ENCODE data around the gene DPP6. TPM values are rescaled to one million over a fixed set of nuclear protein-coding genes. Genes with fewer than 3 reads are reported as not detected.

The DPP6 gene
- total and polyA plus RNA-seq, 12 donors: 0.07 to 2.1 (median 0.16) TPM; not detected in 4

GRCh38 chr7:154853727-154854095 lies 801.5 kb downstream of the DPP6 start:
- H3K27ac ChIP-seq: no peak overlapping the region
- intact Hi-C loops (cut with DNase I): no loop called here
- H3K4me1 ChIP-seq: no peaks in the 10 kb centered on the region
- H3K36me3 ChIP-seq: no peaks in the 10 kb centered on the region
- 64 to 66% methylated on average over 4 of the region's 4 CpGs for WGBS, 2 donors
- no peak for TF ChIP-seq CTCF (IDR thresholded peaks at IDR 0.05)
- no peak overlapping the region for H3K4me3 ChIP-seq
- peaks cover 0 to 9% (median 0%) of the 10 kb centered on the region in 7 donors for H3K27me3 ChIP-seq
- ATAC-seq (no peak), DNase-seq (no peak)
- peaks cover 0 to 20% (median 0%) of the 10 kb centered on the region in 11 donors for H3K9me3 ChIP-seq

DNA sequence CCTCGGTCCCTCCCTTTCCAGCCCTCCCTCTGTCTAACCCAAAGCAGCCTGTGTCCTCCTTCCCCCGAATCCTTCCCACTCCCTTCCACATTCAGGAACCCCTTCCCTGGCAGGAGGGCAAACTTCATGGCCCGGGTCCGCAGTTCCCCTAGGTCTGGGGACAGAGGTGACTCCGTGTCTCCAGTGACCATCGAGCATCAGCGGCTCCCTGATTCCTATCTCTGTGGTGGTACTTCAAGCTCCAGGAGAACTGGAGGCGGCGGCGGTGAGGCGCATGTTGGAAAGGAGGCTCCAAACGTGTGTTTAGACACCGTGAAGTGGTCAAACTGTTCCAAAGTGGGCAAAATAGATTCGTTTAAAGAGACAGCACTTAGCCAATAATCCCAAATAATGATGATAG lies 802.6 kb downstream of the DPP6 start:
- H3K27ac ChIP-seq: no peak overlapping the region
- no peak overlapping the region for H3K4me3 ChIP-seq
- intact Hi-C loops (cut with DNase I): no loop called here
- peaks cover 0 to 9% (median 0%) of the 10 kb centered on the region in 7 donors for H3K27me3 ChIP-seq
- no peak for TF ChIP-seq CTCF (IDR thresholded peaks at IDR 0.05)
- H3K36me3 ChIP-seq: no peaks in the 10 kb centered on the region
- DNase-seq (no peak), ATAC-seq (no peak)
- H3K9me3 ChIP-seq: peaks cover 0 to 14% (median 0%) of the 10 kb centered on the region in 11 donors
- H3K4me1 ChIP-seq: no peaks in the 10 kb centered on the region
- WGBS, 2 donors: 87 to 91% methylated on average over 14 of the region's 14 CpGs

DNA sequence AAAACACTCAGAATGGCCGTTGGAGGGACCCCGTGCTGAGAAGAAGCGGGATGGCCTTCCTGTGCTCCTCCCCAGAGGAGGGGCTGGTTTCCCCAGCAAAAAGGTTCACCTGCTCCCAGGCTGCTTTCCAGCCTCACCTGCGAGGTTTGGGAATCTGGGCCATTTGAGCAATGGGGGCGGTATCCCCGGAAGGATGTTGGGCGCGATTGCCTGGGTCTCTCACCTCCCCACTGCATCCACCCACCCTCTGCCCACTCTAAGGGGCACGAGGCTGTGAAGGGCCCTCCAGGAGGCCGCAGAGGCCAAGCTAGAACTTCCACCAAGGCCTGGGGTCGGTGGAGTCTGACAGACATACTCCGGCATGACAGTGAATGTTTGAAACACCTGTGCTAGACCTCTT lies 803.2 kb downstream of the DPP6 start:
- Histone ChIP-seq H3K27ac (no peak overlapping the region), H3K27me3 (peaks cover 0 to 9% (median 0%) of the 10 kb centered on the region in 7 donors), H3K4me3 (no peak overlapping the region), H3K9me3 (peaks cover 0 to 9% (median 0%) of the 10 kb centered on the region in 11 donors), H3K36me3 (no peaks in the 10 kb centered on the region), H3K4me1 (no peaks in the 10 kb centered on the region)
- DNase-seq (no peak), ATAC-seq (no peak)
- WGBS, 2 donors: 78 to 79% methylated on average over 12 of the region's 12 CpGs
- intact Hi-C loops (cut with DNase I): no loop called here
- no peak for TF ChIP-seq CTCF (IDR thresholded peaks at IDR 0.05)

- no peak overlapping the region for H3K4me3 ChIP-seq
- intact Hi-C loops (cut with DNase I): no loop called here
- ATAC-seq (no peak), DNase-seq (no peak)
- H3K27me3 ChIP-seq: peaks cover 0 to 13% (median 0%) of the 10 kb centered on the region in 7 donors
- peaks cover 0 to 9% (median 0%) of the 10 kb centered on the region in 11 donors for H3K9me3 ChIP-seq
- no peak for TF ChIP-seq CTCF (IDR thresholded peaks at IDR 0.05)
- WGBS, 2 donors: 76 to 79% methylated on average over 9 of the region's 9 CpGs
- no peaks in the 10 kb centered on the region for H3K36me3 ChIP-seq
- no peaks in the 10 kb centered on the region for H3K4me1 ChIP-seq
- H3K27ac ChIP-seq: no peak overlapping the region
These were observed 804.5 kb downstream of the DPP6 start for GRCh38 chr7:154856733-154857132.
